Measurements from ENCODE around the gene TBXA2R. TPM values are rescaled to one million over a fixed set of nuclear protein-coding genes. Genes with fewer than 3 reads are reported as not detected.
A peak's percentile ranks its signal among the peaks of the same experiment; 100 is the strongest.

TBXA2R gene
- total and polyA plus RNA-seq, 2 experiments from 2014 or later, result 0.42 to 0.73 TPM

GRCh38 chr19:3545669-3546034 is 61.0 kb downstream of the TBXA2R start (continued):
- TF ChIP-seq ZNF462 (CRISPR knock-in tag; IDR thresholded peaks at IDR 0.05), result no peak
- no peak for TF ChIP-seq EZH2 (IDR thresholded peaks at IDR 0.05; ENCODE audit: low read depth, unreplicated experiment)
- no peak for TF ChIP-seq ZNF114 (CRISPR knock-in tag; IDR thresholded peaks at IDR 0.05)
- TF ChIP-seq EZH2phosphoT487 (IDR thresholded peaks at IDR 0.05; ENCODE audit: unreplicated experiment), result no peak

GRCh38 chr19:3544742-3545668 is 61.7 kb downstream of the TBXA2R start:
- no peaks in the 10 kb centered on the region for H3K4me1 ChIP-seq (ENCODE audit: insufficient read depth)
- no peak overlapping the region for H3K4me3 Mint-ChIP-seq
- H3K27me3 Mint-ChIP-seq (ENCODE audit: insufficient read depth, low read depth, poor library complexity), result peaks cover 12% of the 10 kb centered on the region
- H3K36me3 Mint-ChIP-seq (ENCODE audit: low read depth), result peaks cover 7% of the 10 kb centered on the region
- DNase-seq (ENCODE audit: low spot score), result peak; percentile 76
- no peaks in the 10 kb centered on the region for H3K27me3 ChIP-seq (ENCODE audit: insufficient read depth)
- no peaks in the 10 kb centered on the region for H3K9me2 ChIP-seq (ENCODE audit: insufficient read depth)
- no peaks in the 10 kb centered on the region for H3K36me3 ChIP-seq (ENCODE audit: insufficient read depth)
- H3K4me1 Mint-ChIP-seq, result no peaks in the 10 kb centered on the region; the same call in 2 of the 3 replicates
- TF ChIP-seq CTCF (conservative IDR thresholded peaks at IDR 0.05; ENCODE audit: low read depth in 2 of 2), result peak; percentile 85 to 94
- TF ChIP-seq EZH2phosphoT487 (IDR thresholded peaks at IDR 0.05; ENCODE audit: unreplicated experiment), result no peak
- peak; percentile 40; the same call in 1 of the 2 replicates for TF ChIP-seq POLR2AphosphoS5 (IDR thresholded peaks at IDR 0.05; ENCODE audit: low read depth)
- no peak overlapping the region for H2AFZ ChIP-seq
- no peak overlapping the region; the same call in 1 of the 2 replicates for H3K27ac Mint-ChIP-seq
- H3K79me2 ChIP-seq (replicated peaks; ENCODE audit: insufficient read depth), result no peaks in the 10 kb centered on the region
- peaks cover 6% of the 10 kb centered on the region; the same call in 1 of the 2 replicates for H3F3A ChIP-seq (replicated peaks; ENCODE audit: low read depth)
- H3K9me3 Mint-ChIP-seq, result no peaks in the 10 kb centered on the region
- H3K27ac ChIP-seq (ENCODE audit: low read depth), result no peak overlapping the region
- no peak overlapping the region for H3K4me2 ChIP-seq
- ATAC-seq, result peak; percentile 89
- H4K20me1 ChIP-seq (replicated peaks; ENCODE audit: insufficient read depth), result peaks cover 5% of the 10 kb centered on the region
- H3K4me3 ChIP-seq, result no peak overlapping the region

Small RNA genes lying within 50 kb of the gene (small RNA-seq; reads per million reads assigned to genes)
- gene AC005786.1 (ENCODE audit: low replicate concordance), result not detected

Other genes starting within 250 kb of the TBXA2R start
- gene NFIC, start 240.3 kb downstream of the TBXA2R start, total RNA-seq (2014; rRNA removed; shearing (Covaris generic)), result 0.58 and 1.3 TPM in 2 replicates
- 5.3 and 8.2 TPM in 2 replicates for gene NFIC, start 240.3 kb downstream of the TBXA2R start, polyA plus RNA-seq (2016; fragmentation: Nextera tagmentation; extraction: Ambion mirVana)
- gene SMIM24, start 126.3 kb downstream of the TBXA2R start, total RNA-seq (2014; rRNA removed; shearing (Covaris generic)), result 4.7 and 5.0 TPM in 2 replicates
- 19.0 and 21.5 TPM in 2 replicates for gene SMIM24, start 126.3 kb downstream of the TBXA2R start, polyA plus RNA-seq (2016; fragmentation: Nextera tagmentation; extraction: Ambion mirVana)
- not detected in 2 replicates for gene SMIM44, start 123.4 kb downstream of the TBXA2R start, total RNA-seq (2014; rRNA removed; shearing (Covaris generic))
- not detected in 2 replicates for gene SMIM44, start 123.4 kb downstream of the TBXA2R start, polyA plus RNA-seq (2016; fragmentation: Nextera tagmentation; extraction: Ambion mirVana)
- gene DOHH, start 106.2 kb downstream of the TBXA2R start, total RNA-seq (2014; rRNA removed; shearing (Covaris generic)), result 34.1 and 34.7 TPM in 2 replicates
- 19.0 TPM in 2 replicates for gene DOHH, start 106.2 kb downstream of the TBXA2R start, polyA plus RNA-seq (2016; fragmentation: Nextera tagmentation; extraction: Ambion mirVana)
- gene FZR1, start 100.6 kb downstream of the TBXA2R start, total RNA-seq (2014; rRNA removed; shearing (Covaris generic)), result 38.4 and 39.2 TPM in 2 replicates
- gene FZR1, start 100.6 kb downstream of the TBXA2R start, polyA plus RNA-seq (2016; fragmentation: Nextera tagmentation; extraction: Ambion mirVana), result 12.9 and 16.1 TPM in 2 replicates
- gene TEKTIP1, start 67.7 kb downstream of the TBXA2R start, total RNA-seq (2014; rRNA removed; shearing (Covaris generic)), result not detected in 2 replicates
- gene TEKTIP1, start 67.7 kb downstream of the TBXA2R start, polyA plus RNA-seq (2016; fragmentation: Nextera tagmentation; extraction: Ambion mirVana), result 0.50 TPM in 1 of 2 replicates, not detected in the other
- 75.5 and 91.1 TPM in 2 replicates for gene MFSD12, start 49.3 kb downstream of the TBXA2R start, total RNA-seq (2014; rRNA removed; shearing (Covaris generic))
- gene MFSD12, start 49.3 kb downstream of the TBXA2R start, polyA plus RNA-seq (2016; fragmentation: Nextera tagmentation; extraction: Ambion mirVana), result 35.3 and 36.1 TPM in 2 replicates
- 107 and 130 TPM in 2 replicates for gene HMG20B, start 33.9 kb downstream of the TBXA2R start, total RNA-seq (2014; rRNA removed; shearing (Covaris generic))
- 74.1 and 77.8 TPM in 2 replicates for gene HMG20B, start 33.9 kb downstream of the TBXA2R start, polyA plus RNA-seq (2016; fragmentation: Nextera tagmentation; extraction: Ambion mirVana)
- gene GIPC3, start 21.4 kb downstream of the TBXA2R start, total RNA-seq (2014; rRNA removed; shearing (Covaris generic)), result 0.59 and 1.6 TPM in 2 replicates
- gene GIPC3, start 21.4 kb downstream of the TBXA2R start, polyA plus RNA-seq (2016; fragmentation: Nextera tagmentation; extraction: Ambion mirVana), result 0.26 and 0.48 TPM in 2 replicates
- 47.4 and 47.7 TPM in 2 replicates for gene CACTIN, start 19.9 kb upstream of the TBXA2R start, total RNA-seq (2014; rRNA removed; shearing (Covaris generic))
- gene CACTIN, start 19.9 kb upstream of the TBXA2R start, polyA plus RNA-seq (2016; fragmentation: Nextera tagmentation; extraction: Ambion mirVana), result 14.3 and 16.9 TPM in 2 replicates
- 35.2 and 46.7 TPM in 2 replicates for gene PIP5K1C, start 93.6 kb upstream of the TBXA2R start, total RNA-seq (2014; rRNA removed; shearing (Covaris generic))
- 11.8 and 13.5 TPM in 2 replicates for gene PIP5K1C, start 93.6 kb upstream of the TBXA2R start, polyA plus RNA-seq (2016; fragmentation: Nextera tagmentation; extraction: Ambion mirVana)
- gene TJP3, start 101.5 kb upstream of the TBXA2R start, total RNA-seq (2014; rRNA removed; shearing (Covaris generic)), result 19.8 and 23.9 TPM in 2 replicates
- gene TJP3, start 101.5 kb upstream of the TBXA2R start, polyA plus RNA-seq (2016; fragmentation: Nextera tagmentation; extraction: Ambion mirVana), result 14.1 and 18.2 TPM in 2 replicates
- gene APBA3, start 154.8 kb upstream of the TBXA2R start, total RNA-seq (2014; rRNA removed; shearing (Covaris generic)), result 31.8 and 56.1 TPM in 2 replicates
- 16.6 and 17.2 TPM in 2 replicates for gene APBA3, start 154.8 kb upstream of the TBXA2R start, polyA plus RNA-seq (2016; fragmentation: Nextera tagmentation; extraction: Ambion mirVana)
- 29.7 and 47.3 TPM in 2 replicates for gene MRPL54, start 155.8 kb upstream of the TBXA2R start, total RNA-seq (2014; rRNA removed; shearing (Covaris generic))
- gene MRPL54, start 155.8 kb upstream of the TBXA2R start, polyA plus RNA-seq (2016; fragmentation: Nextera tagmentation; extraction: Ambion mirVana), result 89.9 and 93.1 TPM in 2 replicates
- not detected in 2 replicates for gene RAX2, start 165.4 kb upstream of the TBXA2R start, total RNA-seq (2014; rRNA removed; shearing (Covaris generic))
- 0.13 TPM in 1 of 2 replicates, not detected in the other for gene RAX2, start 165.4 kb upstream of the TBXA2R start, polyA plus RNA-seq (2016; fragmentation: Nextera tagmentation; extraction: Ambion mirVana)
- 21.4 and 30.3 TPM in 2 replicates for gene MATK, start 179.5 kb upstream of the TBXA2R start, total RNA-seq (2014; rRNA removed; shearing (Covaris generic))
- gene MATK, start 179.5 kb upstream of the TBXA2R start, polyA plus RNA-seq (2016; fragmentation: Nextera tagmentation; extraction: Ambion mirVana), result 13.4 and 14.1 TPM in 2 replicates

Measured in GM23338 (cell line).